ENCODE results near the gene TNFSF18.

- TF ChIP-seq POLR2A (IDR thresholded peaks at IDR 0.05; ENCODE audit: low read depth, low read length) (no peak), TAF1 (IDR thresholded peaks at IDR 0.05; ENCODE audit: borderline replicate concordance, low read depth, low read length) (no peak), POLR2AphosphoS5 (IDR thresholded peaks at IDR 0.05; ENCODE audit: low read depth, low read length) (no peak)
Observed at GRCh38 chr1:173009597-173009996, 41.1 kb downstream of the TNFSF18 start.
